HuH-7 (cell line): ENCODE results near the gene UBXN6.
A peak's percentile ranks its signal among the peaks of the same experiment; 100 is the strongest.

ENCODE experiments used
- DNase-seq: peaks from one replicate; pipeline ENCODE4 v3.0.0; 2011; ENCODE audit warnings: low spot score

UBXN6 gene

DNA sequence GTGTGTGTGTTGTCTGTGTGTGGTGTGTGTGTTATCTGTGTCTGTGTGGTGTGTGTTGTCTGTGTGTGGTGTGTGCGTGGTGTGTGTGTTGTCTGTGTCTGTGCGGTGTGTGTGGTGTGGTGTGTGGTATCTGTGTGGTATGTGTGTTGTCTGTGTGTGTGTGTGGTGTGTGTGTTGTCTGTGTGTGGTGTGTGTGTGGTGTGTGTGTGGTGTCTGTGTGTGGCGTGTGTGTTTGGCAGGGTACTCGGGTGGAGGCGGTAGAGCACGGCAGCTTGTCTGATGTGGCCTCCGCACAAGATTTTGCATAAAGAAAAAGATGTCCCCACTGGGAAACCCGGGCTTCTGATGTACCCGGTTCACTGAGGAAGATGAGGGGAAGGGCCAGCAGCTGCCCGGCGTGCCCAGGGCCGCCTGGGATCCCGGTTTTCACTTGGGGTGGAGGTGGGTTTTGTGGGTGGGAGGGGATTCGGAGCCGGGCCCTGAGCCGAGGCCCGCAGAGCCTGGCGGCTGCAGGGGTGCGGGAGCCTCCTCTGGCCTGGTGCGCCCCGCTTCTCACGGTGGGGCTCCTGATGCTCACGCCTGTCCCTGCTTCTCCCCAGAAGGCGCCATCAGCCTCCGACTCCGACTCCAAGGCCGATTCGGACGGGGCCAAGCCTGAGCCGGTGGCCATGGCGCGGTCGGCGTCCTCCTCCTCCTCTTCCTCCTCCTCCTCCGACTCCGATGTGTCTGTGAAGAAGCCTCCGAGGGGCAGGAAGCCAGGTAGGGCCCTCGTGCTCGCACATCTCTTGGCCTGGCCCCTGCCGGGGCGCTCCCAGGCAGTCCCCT, 35.7 kb upstream of the UBXN6 start:
- no peak for DNase-seq

DNA sequence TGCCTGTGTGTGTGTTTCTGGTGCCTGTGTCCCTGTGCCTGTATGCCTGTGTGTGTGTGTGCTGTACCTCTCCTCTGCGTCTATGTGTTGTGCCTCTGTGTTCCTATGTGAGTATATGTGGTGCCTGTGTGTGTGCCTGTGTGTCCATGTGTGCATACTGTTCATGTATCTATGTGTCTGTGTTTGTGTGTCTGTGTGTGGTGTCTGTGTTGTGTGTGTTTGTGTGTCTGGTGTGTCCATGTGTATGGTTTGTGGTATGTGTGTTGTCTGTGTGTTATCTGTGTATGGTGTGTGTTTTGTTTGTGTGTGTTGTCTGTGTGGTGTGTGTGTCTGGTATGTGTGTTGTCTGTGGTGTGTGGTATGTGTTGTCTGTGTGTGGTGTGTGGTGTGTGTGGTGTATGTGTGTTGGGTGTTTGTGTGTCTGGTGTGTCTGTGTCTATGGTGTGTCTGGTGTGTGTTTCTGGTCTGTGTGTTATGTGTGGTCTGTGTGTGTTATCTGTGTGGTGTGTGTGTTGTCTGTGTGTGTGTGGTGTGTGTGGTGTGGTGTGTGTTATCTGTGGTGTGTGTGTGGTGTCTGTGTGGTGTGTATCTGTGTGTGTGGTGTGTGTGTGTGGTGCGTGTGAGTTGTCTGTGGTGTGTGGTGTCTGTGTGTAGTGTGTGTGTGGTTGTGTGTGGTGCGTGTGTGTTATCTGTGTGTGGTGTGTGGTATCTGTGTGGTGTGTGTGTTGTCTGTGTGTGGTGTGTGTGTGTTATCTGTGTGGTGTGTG, 34.9 kb upstream of the UBXN6 start:
- no peak for DNase-seq

DNA sequence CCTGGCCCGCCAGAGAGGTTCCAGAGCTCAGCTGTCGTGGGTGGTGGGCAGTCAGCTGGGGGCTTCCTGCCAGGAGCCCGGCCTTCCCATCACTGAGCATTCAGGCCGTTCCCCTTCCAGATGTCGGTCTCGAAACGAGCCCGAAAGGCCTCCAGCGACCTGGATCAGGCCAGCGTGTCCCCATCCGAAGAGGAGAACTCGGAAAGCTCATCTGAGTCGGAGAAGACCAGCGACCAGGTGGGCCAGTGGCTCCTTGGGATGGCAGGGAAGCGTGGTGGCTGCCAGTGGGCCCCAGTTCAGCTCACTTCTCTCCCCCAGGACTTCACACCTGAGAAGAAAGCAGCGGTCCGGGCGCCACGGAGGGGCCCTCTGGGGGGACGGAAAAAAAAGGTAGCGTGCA, 33.9 kb upstream of the UBXN6 start:
- no peak for DNase-seq

DNA sequence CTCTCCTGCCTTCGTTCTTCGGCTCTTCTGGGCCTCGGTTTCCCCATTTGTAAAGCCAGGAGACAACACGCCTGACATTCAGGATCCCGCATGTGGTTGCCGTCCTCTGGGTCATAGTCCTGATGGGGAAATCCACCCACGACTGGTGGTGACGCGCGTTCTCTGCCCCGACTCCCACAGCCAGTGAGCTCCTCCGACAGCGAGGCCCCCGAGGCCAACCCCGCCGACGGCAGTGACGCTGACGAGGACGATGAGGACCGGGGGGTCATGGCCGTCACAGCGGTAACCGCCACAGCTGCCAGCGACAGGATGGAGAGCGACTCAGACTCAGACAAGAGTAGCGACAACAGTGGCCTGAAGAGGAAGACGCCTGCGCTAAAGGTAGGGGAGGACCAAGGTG, 30.9 kb upstream of the UBXN6 start:
- DNase-seq = no peak

DNA sequence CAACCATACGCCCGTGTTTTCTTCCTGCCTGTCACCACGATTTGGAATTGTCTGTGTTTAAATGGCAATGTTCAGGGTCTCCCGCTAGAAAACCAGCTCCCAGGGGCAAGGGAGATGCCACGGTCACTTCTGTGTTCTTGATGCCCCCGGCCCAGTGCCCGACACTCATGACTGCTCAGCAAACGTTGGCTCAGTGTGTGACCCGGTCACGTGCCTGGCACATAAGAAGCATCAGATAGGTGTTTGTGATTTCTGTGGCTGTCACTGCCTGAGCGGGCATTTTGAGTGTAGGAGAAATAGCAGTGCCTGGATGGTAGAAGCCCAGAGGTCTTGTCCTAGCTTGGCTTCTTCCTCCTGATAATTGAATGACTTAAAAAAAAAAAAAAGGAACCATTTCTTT, 30.0 kb upstream of the UBXN6 start:
- DNase-seq = no peak

DNA sequence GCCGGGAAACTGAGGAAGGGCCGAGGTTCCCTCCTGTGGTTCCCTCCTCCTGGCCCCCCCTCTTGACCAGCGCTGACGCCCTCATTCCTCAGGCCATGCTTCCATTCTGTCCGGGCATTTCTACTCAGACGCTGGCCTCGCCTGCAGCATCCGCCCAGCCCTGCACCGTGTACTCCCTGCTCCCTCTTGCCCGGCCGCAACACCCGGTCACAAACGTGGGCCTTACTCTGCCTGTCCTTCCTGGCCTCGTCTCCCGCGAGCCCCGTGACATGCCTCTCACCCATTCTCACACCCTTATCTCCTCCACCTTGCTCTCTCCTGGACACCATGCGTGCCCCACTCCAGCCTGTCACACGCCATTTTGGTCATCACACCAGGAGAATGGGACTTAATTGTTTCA, 25.8 kb upstream of the UBXN6 start:
- no peak for DNase-seq

DNA sequence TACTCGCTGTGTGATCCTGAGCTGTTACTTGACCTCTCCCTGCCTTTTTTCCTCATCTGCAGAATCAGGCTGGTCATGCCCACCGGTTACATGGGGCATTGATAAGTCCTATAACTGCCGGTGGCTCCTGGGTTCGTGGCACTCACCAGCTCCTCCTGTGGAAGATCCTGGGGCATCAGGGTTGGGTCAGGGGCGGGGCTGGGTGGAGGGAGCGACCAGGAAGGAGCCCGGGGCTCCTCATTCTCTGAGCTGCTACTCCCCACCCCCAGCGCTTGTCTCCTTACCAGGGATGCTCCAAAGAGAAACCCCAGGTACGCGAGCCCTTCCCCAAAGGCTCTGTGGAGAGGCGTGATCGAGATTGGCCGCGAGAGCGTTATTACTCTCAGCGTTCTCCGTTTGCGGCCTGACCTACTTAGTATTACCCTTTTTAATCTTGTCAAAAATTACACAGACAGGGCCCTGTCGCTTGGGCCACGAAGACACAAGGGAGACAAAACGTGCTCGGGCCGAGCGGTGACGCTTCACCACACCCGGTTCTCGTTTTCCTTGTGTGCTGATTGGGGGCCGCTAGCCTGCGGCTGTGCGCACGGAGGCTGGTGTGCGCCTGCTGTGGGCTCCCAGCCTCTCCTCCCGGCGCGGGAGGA, 25.2 kb upstream of the UBXN6 start:
- DNase-seq = no peak

DNA sequence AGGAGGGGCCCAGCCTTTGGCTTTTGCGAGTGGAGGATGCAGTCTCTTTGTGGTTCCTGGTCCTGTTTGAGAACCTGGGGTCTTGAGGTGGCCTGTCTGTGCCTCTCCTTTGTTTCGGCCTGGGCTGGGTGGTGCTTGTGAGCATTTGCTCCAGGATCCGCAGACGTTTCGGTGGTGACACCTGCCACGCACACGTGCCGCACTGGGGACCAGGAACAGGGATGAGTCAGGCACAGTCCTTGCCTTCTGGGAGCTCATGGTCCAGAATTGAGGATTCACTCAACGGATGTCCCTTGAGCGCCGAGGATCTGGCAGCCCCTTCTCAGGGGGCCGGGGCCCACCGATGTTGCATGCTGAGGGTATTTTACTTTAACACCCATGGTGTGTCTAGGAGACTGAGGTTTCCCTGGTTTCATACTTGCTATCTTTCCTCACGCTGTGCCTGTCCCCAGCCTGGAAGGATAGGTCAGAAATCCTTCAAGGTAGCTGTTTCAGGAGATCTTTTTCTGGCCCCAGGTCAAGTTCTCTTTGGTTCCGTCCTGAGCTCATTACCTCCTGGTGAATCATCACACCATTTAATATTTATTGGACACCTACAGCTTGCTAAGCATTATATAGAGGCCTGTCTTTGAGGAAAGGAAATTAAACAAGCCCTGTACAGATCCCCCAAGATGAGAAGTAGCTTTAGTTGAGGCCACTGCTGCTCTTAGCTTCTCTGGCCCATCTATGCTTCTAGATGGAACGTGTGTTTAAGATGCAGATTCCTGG, 19.6 kb upstream of the UBXN6 start:
- no peak for DNase-seq

DNA sequence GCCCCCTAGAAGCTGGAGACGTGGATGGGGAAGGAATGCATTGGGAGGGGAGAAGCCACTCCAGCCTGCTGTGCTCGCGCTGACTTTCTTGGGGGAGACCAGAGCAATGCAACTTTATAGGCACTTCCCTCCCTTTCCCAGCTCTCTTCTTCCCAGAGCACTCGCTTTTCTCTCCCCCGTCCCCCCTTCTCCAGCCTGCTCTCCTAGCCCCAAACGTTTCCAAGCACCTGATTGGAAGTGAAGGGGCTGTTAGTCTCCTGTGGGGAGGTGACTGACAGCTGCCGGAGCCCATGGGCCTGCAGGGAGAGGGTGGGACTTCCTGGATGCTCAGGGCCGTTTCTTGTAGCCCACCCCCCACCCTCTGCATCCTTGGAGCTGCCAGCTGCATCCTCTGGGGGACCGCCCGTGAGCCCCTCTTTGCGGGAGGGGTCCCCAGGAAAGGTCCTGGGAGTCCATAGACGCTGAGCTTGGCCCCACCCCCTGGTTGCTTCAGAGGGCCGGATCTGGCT, 17.0 kb upstream of the UBXN6 start:
- no peak for DNase-seq

DNA sequence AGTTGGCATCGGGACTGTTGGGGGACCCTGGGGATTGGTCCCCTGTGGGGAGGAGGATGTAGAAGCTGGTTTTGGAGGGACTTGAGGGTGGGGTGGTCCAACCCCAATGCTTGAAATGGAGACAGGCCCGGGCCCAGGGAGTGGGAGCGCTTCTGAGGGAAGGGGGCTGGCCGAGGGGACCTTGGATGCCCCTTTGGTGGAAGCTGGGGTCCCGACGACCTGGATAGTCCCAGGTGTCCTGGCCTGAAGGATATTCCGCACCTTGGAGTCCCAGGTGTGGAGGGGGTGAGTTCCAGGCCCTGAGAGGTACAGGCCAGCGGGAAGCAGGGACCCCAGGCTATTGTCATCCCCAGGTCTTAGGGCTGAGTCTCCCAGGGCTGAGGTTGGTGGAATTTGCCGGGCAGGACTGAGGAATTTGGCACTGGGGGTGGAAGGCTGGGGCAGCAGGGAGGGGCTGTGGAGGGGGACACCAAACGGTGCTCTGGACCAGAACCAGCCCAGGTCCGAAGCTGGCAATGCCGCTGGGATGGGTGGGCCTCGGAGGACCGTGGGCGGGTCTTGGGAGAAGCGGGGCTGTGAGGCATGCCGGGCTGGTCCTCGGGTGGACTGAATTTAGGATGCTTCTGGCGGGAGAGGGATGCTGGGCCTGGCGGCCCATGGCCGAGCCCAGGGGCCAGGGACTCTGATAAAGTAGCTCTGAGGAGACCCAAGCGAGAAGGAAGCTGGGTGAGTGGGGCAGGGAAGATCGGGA, 16.3 kb upstream of the UBXN6 start:
- DNase-seq = no peak

DNA sequence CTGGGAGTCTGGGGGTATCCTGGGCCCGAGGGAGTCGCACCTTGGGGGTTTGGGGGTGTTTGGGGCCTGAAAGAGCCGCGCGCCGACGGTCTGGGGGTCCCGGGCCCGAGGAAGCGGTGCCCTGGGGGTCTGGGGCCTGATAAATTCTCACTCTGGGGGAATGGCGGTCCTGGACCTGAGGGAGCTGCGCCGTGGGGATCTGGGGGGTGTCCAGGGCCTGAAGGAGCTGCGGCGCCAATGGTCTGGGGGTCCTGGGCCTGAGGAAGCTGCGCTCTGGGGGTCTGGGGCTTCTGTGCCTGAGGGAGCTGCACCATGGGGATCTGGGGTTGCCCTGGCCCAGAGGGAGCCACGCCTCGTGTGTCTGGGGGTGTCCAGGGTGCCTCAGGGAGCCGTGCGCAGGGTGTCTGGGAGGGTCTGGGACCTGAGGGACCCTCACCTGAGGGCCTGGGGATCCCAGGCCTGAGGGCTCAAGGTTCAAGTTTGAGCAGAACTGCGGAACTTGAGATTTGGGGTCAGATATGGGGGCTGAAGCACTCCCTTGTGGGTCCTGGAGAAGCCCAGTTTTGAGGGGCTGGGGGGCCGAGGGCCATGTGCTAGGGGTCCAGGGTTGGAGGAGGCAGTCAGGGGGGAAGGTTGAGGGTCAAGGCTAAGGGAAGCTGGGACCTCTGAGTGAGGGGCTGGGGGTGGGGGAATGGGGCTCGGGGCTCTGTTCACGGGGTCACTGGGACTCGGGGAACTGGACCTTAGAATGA, 15.6 kb upstream of the UBXN6 start:
- DNase-seq = no peak

DNA sequence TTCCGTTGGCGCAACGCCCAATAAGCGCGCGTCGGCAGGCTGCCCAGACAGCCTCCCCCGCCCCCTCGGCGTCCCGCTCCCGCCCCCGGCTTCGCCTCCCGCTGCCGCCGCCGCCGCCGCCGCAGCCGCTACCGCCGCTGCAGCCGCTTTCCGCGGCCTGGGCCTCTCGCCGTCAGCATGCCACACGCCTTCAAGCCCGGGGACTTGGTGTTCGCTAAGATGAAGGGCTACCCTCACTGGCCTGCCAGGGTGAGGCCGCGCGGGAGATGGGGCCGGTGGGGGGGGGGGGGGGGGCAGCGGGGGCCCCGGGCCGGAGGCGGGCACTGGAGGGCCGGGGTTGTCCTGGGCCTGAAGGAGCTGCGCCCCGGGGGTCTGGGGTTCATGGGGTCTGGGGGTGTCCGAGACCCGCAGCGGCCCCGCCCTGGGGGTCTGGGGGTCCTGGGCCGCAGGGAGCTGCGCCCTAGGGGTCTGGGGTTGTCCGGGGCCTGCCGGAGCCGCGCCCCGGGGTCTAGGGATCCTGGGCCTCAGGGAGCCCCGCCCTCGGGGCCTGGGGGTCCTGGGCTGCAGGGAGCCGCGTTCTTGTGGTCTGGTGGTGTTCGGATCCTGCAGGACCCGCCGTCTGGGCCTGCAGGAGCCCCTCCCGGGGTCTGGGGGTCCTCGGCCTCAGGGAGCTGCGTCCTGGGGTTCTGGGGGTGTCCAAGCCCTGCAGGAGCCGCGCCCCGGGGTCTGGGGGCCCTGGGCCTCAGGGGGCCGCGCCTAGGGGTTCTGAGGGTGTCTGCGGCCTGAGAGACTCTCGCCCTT, 14.8 kb upstream of the UBXN6 start, which contains the start of gene HDGFL2:
HDGFL2 (plus strand) TSS at position 124 of the 801 bp plus-strand sequence; CDS start at position 178, 54 bp downstream.
- DNase-seq = no peak

DNA sequence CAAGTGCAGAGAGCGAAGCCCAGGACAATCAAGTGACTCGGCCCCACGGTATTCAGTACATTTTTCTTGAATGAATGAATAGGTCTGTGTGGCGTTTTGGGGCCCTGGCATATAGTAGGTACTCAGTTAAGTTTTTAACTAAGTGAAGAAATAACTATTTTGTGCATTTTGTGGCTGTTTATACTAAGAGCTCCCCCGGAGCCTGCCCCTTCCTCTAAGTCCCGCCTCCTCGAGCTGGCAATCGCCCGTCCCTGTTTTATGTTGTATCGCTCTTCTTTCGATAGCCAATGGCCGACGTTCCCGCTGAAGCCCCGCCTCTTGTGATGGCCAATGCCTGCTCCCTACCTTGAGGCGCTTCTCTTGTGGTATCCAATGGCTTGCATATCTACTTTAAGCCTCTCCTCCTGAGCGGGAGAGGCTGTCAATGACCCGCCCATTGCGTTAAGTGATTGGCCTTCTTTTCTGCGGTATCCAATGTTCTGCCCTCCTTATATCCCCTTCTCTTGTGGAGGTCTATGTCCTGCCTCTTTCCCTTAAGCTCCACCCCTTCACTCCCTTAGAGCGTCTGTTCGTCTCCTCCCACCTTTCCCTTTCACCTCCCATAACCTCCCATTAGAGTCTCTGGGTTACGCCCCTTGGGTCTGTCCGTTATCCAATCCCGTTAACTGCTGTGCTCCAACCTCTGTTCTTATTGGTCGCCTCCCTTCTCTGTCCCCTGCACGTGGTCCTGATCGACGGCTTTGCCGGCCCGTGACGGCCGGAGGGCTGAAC, 14.0 kb upstream of the UBXN6 start:
- peak; percentile 97 for DNase-seq

DNA sequence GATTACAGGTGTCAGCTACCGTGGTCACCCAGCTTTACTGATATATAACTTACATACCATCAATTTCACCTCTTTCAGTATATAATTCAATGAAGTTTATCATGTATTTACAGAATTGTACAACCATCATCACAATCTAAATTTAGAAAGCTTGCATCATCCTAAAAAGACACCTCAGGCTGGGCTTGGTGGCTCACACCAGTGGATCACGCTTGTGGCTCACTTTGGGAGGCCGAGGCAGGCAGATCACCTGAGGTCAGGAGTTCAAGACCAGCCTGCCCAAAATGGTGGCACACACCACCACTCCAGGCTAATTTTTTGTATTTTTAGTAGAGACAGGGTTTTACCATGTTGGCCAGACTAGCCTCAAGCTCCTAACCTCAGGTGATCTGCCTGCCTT, 10.2 kb upstream of the UBXN6 start:
- DNase-seq = no peak

DNA sequence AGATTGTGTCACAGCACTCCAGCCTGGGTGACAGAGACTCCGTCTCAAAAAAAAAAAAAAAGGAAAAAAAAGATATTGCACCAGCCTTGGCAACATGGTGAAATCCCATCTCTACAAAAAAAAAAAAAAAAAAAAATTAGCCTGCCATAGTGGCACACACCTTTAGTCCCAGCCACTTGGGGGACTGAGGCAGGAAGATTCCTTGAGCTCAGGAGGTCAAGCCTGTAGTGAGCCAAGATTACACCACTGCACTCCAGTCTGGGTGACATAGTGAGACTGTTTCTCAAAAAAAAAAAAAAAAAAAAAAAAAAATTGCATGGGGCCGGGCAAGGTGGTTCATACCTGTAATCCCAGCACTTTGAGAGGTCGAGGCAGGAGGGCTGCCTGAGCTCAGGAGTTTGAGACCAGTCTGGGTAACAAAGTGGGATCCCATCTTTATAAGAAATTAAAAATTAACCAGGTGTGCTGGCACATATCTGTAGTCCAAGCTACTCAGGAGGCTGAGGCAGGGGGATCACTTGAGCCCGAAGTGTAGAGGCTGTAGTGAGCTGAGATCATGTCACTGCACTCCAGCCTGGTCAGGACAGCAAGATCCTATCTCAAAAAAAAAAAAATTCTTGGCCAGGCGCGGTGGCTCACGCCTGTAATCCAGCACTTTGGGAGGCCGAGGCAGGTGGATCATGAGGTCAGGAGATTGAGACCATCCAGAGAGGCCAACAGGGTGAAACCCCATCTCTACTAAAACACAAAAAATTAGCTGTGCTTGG, 7.4 kb upstream of the UBXN6 start:
- DNase-seq = no peak

DNA sequence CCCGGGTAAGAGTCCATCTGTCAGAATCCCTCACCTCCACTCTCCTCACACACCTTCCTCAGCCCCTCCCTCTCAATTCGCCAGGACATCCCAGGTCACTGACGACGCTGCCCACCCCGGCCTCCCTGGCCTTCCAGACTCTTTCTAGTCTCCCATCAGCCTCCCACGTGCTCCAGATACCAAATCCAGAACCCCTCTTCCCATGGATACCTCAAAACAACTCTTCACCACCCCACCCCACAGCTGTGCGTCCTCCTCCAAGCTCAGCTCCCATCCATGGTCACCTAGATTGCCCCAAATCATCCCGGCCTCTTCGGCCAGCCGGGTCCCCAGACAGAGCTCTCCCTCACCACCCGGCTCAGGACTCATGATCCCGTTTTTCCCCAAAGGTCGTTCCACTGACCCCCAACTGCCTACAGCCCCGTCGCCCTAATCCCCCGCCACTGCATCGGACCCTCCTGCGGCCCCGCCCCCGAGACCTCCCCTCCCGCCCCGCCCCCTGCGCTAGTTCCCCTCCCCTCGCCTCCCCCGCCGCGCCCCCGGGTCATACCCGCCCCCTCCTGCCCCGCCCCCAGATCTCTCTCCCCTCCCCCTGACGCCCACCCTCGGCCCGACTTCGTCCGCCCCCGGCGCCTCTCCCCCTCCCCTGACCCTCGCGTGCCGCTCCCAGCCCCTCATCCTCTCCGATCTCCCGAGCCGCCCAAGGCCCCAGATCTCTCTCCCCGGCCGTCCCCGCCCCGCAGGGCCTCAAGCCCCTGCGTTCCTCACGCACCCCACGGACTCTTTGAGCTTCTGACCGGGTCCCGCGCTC, 546 bp downstream of the UBXN6 start:
- peak; percentile 71 for DNase-seq

DNA sequence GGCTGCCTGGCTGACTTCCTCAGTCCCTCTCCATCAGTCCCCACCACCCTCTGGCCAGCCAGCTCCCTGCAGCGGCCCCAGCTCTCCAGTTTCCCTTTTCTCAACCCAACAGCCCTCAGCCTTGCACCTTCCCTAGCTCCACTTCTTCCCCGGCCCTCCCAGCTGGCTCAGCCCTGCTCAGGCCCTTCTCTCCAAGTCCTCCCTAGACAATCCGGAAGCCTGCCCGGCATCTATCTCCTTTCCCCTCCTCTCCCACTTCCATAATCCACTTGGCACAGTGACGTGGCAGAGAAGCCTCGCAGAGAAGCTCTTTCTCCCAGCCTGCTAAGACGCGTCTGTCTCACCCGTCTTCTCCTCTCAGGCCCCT, 1.1 kb downstream of the UBXN6 start:
- DNase-seq = no peak
